Activated naive CD8-positive, alpha-beta T cell treated with anti-CD3 and anti-CD28 coated beads, Interleukin-2, amount 50 U/mL, for 24 hours (primary cell): ENCODE results near the gene FRYL.
"Not testable (repeated sequence)": the region's sequence is repeated elsewhere in the genome, so short reads cannot be mapped to it uniquely, and the experiment has no call there.

Experiments used
- ATAC-seq: fragments of 150-1000 bp; cut with Tn5 transposase; one replicate; pipeline ENCODE4 v1.10.0; 2021
- DNase-seq: peaks from one replicate; pipeline ENCODE4 v3.0.0; 2021
- H3K27ac Mint-ChIP-seq: one replicate; pipeline ENCODE4 v1.8.0; 2021; ENCODE audit warnings: mild to moderate bottlenecking, mixed read lengths
- H3K27me3 Mint-ChIP-seq: one replicate; pipeline ENCODE4 v1.8.0; 2021; ENCODE audit warnings: mixed read lengths
- H3K36me3 Mint-ChIP-seq: one replicate; pipeline ENCODE4 v1.8.0; 2021; ENCODE audit warnings: low read depth, mixed read lengths
- H3K4me1 Mint-ChIP-seq: one replicate; pipeline ENCODE4 v1.8.0; 2021; ENCODE audit warnings: mixed read lengths
- H3K4me3 Mint-ChIP-seq: one replicate; pipeline ENCODE4 v1.8.0; 2021; ENCODE audit warnings: mild to moderate bottlenecking, moderate library complexity, mixed read lengths
- H3K9me3 Mint-ChIP-seq: one replicate; pipeline ENCODE4 v1.8.0; 2021; ENCODE audit warnings: mixed read lengths

FRYL gene

GRCh38 chr4:48653217-48654014 lies 126.7 kb downstream of the FRYL start:
- H3K27ac Mint-ChIP-seq, result peak overlapping the region; percentile 53
- no peak overlapping the region for H3K4me3 Mint-ChIP-seq
- DNase-seq, result peak; percentile 43
- peaks cover 4% of the 10 kb centered on the region for H3K36me3 Mint-ChIP-seq
- peaks cover 46% of the 10 kb centered on the region for H3K4me1 Mint-ChIP-seq
- ATAC-seq, result no peak
- no peaks in the 10 kb centered on the region for H3K27me3 Mint-ChIP-seq
- no peaks in the 10 kb centered on the region for H3K9me3 Mint-ChIP-seq

GRCh38 chr4:48651914-48652313 lies 128.2 kb downstream of the FRYL start:
- H3K27ac Mint-ChIP-seq, result no peak overlapping the region
- ATAC-seq (peak; percentile 52), DNase-seq (no peak)
- peaks cover 47% of the 10 kb centered on the region for H3K4me1 Mint-ChIP-seq
- H3K27me3 Mint-ChIP-seq, result no peaks in the 10 kb centered on the region
- H3K4me3 Mint-ChIP-seq, result no peak overlapping the region
- no peaks in the 10 kb centered on the region for H3K9me3 Mint-ChIP-seq
- H3K36me3 Mint-ChIP-seq, result peaks cover 4% of the 10 kb centered on the region

DNA sequence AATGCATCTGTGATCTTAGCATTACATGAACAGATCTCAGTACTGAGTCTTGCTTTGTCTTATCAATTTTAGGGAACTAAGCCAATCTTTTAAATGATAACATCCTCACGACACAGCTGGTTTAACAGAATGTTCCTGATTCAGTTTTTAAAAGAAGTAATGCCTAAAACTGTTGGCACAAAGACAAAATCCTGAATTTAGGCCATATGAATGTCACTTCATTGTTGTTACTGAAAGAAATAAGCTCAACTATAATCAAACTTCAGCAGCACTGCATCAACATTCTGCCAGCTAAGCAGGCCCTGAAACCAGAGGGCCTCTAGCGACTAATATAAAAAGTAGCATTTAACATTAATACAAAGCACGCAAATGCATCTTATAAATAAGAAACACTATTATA lies 130.6 kb downstream of the FRYL start:
- peaks cover 39% of the 10 kb centered on the region for H3K4me1 Mint-ChIP-seq
- no peaks in the 10 kb centered on the region for H3K9me3 Mint-ChIP-seq
- no peak overlapping the region for H3K4me3 Mint-ChIP-seq

GRCh38 chr4:48645225-48645794 lies 134.8 kb downstream of the FRYL start:
- DNase-seq (no peak), ATAC-seq (no peak)
- H3K27me3 Mint-ChIP-seq, result no peaks in the 10 kb centered on the region
- no peak overlapping the region for H3K4me3 Mint-ChIP-seq
- peaks cover 9% of the 10 kb centered on the region for H3K4me1 Mint-ChIP-seq
- H3K9me3 Mint-ChIP-seq, result no peaks in the 10 kb centered on the region
- peaks cover 4% of the 10 kb centered on the region for H3K36me3 Mint-ChIP-seq
- no peak overlapping the region for H3K27ac Mint-ChIP-seq

More for the DNA sequence above, 130.6 kb downstream of the FRYL start:
- Mint-ChIP-seq H3K36me3 (peaks cover 5% of the 10 kb centered on the region), H3K27ac (no peak overlapping the region), H3K27me3 (no peaks in the 10 kb centered on the region)
- no peak for DNase-seq
- no peak for ATAC-seq

GRCh38 chr4:48642421-48643374 lies 137.4 kb downstream of the FRYL start:
- Mint-ChIP-seq H3K4me1 (peaks cover 13% of the 10 kb centered on the region), H3K4me3 (no peak overlapping the region), H3K9me3 (no peaks in the 10 kb centered on the region), H3K36me3 (peaks cover 5% of the 10 kb centered on the region), H3K27me3 (no peaks in the 10 kb centered on the region), H3K27ac (no peak overlapping the region)
- ATAC-seq (no peak), DNase-seq (no peak)

DNA sequence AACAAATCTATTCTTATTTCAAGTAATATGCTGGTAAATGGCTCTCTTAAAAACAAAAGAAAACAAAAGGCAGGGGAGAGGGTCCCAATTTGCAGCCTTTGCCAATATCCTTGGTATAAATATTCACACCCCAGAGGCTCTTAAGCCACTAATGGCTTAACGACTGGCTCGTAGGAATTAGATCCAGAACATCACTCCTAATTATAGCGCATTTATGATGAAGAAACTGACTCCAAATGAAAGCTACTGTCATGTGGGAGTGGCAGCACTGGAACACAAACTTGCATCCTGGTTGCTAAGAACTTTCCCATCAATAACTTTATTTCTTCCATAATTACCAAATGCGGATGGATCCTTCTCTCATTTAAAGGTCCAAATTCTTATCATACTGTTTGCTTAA lies 138.7 kb downstream of the FRYL start:
- Mint-ChIP-seq H3K9me3 (no peaks in the 10 kb centered on the region), H3K27ac (no peak overlapping the region), H3K36me3 (peaks cover 5% of the 10 kb centered on the region), H3K4me3 (no peak overlapping the region), H3K4me1 (peaks cover 17% of the 10 kb centered on the region), H3K27me3 (no peaks in the 10 kb centered on the region)
- DNase-seq (no peak), ATAC-seq (no peak)

GRCh38 chr4:48640699-48641098 lies 139.4 kb downstream of the FRYL start:
- no peak for ATAC-seq
- H3K4me3 Mint-ChIP-seq, result no peak overlapping the region
- H3K36me3 Mint-ChIP-seq, result peaks cover 4% of the 10 kb centered on the region
- no peak for DNase-seq
- peaks cover 17% of the 10 kb centered on the region for H3K4me1 Mint-ChIP-seq
- H3K27me3 Mint-ChIP-seq, result no peaks in the 10 kb centered on the region
- no peaks in the 10 kb centered on the region for H3K9me3 Mint-ChIP-seq
- H3K27ac Mint-ChIP-seq, result no peak overlapping the region

GRCh38 chr4:48640225-48640624 lies 139.9 kb downstream of the FRYL start:
- Mint-ChIP-seq H3K27ac (no peak overlapping the region), H3K4me1 (peaks cover 17% of the 10 kb centered on the region), H3K27me3 (no peaks in the 10 kb centered on the region), H3K36me3 (peaks cover 4% of the 10 kb centered on the region), H3K4me3 (no peak overlapping the region), H3K9me3 (no peaks in the 10 kb centered on the region)
- ATAC-seq (no peak), DNase-seq (no peak)

DNA sequence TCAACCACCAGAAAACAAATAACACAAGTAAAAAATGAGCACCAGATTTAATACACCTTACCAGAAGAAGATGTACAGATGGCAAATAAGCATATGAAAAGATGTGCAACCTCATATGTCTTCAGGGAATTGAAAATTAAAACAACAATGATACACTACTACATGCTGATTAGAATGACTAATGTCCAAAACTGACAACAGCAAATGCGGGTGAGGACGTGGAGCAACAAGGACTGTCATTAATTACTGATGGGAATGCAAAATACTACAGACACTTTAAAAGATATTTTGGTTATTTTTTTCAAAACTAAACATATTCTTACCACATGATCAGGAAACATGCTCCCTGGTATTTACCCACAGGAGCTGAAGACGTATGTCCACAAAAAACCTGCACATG lies 140.3 kb downstream of the FRYL start:
- DNase-seq (no peak), ATAC-seq (no peak)
- no peak overlapping the region for H3K4me3 Mint-ChIP-seq
- no peaks in the 10 kb centered on the region for H3K9me3 Mint-ChIP-seq
- H3K36me3 Mint-ChIP-seq, result peaks cover 4% of the 10 kb centered on the region
- H3K4me1 Mint-ChIP-seq, result peaks cover 17% of the 10 kb centered on the region
- H3K27ac Mint-ChIP-seq, result no peak overlapping the region
- no peaks in the 10 kb centered on the region for H3K27me3 Mint-ChIP-seq

DNA sequence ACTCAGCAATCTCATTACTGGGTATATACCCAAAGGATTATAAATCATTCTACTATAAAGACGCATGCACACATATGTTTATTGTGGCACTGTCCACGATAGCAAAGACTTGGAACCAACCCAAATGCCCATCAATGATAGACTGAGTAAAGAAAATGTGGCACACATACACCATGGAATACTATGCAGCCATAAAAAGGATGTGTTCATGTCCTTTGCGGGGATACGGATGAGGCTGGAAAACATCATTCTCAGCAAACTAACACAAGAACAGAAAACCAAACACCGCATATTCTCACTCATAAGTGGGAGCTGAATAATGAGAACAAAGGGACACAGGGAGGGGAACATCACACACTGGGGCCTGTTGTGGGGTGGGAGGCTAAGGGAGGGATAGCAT lies 141.5 kb downstream of the FRYL start:
- not testable (repeated sequence) for H3K27me3 Mint-ChIP-seq, H3K4me3 Mint-ChIP-seq, H3K27ac Mint-ChIP-seq, ATAC-seq, DNase-seq, H3K9me3 Mint-ChIP-seq, H3K36me3 Mint-ChIP-seq
- H3K4me1 Mint-ChIP-seq, result peaks cover 17% of the 10 kb centered on the region

DNA sequence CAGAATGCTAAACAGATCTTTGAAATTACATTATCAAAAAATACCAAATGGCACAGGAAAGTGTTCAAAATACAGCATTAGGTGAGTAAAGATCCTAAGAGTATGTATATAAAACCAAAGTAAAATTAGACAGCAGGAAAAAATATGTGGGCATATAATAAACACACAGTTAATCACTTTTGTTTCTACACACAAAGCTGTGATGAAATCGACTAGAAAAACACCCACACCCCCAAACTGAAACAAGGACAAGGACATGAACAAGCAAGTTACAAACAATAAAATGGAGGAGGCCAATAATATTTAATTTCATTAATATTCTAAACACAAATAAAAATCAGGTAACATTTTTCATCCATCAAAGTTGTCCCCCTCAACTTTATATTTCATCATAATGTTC lies 143.2 kb downstream of the FRYL start:
- DNase-seq, result no peak
- no peak for ATAC-seq
- Mint-ChIP-seq H3K9me3 (no peaks in the 10 kb centered on the region), H3K36me3 (peaks cover 5% of the 10 kb centered on the region), H3K4me1 (peaks cover 14% of the 10 kb centered on the region), H3K4me3 (no peak overlapping the region), H3K27me3 (no peaks in the 10 kb centered on the region), H3K27ac (no peak overlapping the region)

DNA sequence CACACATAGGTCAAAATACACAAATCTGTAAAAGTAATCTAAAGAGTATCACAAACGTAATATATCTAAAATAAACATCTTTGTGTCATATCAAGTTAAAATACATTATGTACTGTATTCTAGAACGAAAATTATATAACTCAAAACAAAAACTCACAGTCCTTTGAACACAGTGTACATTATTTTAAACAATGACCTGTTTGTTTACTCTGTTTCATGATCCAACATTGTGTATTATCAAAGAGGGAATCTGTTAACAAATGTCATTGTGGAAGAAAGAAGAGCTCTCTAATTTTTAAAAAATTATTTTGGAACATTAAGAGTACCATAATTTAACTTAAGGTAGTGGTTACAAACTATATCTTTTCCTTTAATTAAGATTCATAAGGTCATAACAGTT lies 144.1 kb downstream of the FRYL start:
- Mint-ChIP-seq H3K36me3 (peaks cover 5% of the 10 kb centered on the region), H3K27me3 (no peaks in the 10 kb centered on the region), H3K4me1 (peaks cover 14% of the 10 kb centered on the region), H3K9me3 (no peaks in the 10 kb centered on the region), H3K4me3 (no peak overlapping the region), H3K27ac (no peak overlapping the region)
- no peak for ATAC-seq
- DNase-seq, result no peak

GRCh38 chr4:48635310-48635709 lies 144.8 kb downstream of the FRYL start:
- DNase-seq, result no peak
- Mint-ChIP-seq H3K9me3 (no peaks in the 10 kb centered on the region), H3K4me3 (no peak overlapping the region), H3K36me3 (peaks cover 5% of the 10 kb centered on the region), H3K4me1 (peaks cover 15% of the 10 kb centered on the region), H3K27me3 (no peaks in the 10 kb centered on the region), H3K27ac (no peak overlapping the region)
- ATAC-seq, result peak; percentile 96

DNA sequence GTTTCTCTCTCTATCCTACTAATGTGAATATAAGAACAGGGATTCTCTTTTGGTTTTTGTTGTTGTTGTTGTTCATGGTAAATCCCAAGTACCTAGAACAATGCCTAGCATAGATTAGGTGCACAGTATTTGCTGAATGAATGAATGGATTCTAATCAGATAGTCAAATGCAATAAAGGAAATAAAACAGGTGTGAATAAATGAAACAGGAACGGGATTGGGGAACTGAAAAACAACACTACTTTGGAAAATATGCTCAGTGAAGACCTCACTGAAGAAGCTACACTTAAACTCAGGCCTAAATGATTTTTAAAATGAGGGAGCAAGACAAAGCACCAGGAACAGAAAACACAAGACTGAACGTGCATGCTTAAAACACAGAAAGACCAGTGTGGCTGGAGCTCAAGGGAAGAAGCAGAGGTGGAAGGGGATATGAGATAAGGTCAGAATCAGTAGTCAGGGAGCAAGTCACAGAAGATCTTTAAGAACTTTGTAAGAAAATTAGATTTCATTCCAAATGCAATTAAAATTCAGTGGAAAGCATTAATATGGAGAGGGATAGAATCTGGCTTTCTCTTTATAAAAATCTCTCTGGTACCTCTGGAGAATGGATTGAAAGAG lies 145.3 kb downstream of the FRYL start:
- ATAC-seq (no peak), DNase-seq (no peak)
- Mint-ChIP-seq H3K4me1 (peaks cover 14% of the 10 kb centered on the region), H3K27ac (no peak overlapping the region), H3K27me3 (no peaks in the 10 kb centered on the region), H3K9me3 (no peaks in the 10 kb centered on the region), H3K36me3 (peaks cover 5% of the 10 kb centered on the region), H3K4me3 (no peak overlapping the region)
